ENCODE results near the gene CAMK2G.
"Not testable (repeated sequence)": the region's sequence is repeated elsewhere in the genome, so short reads cannot be mapped to it uniquely, and the experiment has no call there.

The CAMK2G gene

DNA sequence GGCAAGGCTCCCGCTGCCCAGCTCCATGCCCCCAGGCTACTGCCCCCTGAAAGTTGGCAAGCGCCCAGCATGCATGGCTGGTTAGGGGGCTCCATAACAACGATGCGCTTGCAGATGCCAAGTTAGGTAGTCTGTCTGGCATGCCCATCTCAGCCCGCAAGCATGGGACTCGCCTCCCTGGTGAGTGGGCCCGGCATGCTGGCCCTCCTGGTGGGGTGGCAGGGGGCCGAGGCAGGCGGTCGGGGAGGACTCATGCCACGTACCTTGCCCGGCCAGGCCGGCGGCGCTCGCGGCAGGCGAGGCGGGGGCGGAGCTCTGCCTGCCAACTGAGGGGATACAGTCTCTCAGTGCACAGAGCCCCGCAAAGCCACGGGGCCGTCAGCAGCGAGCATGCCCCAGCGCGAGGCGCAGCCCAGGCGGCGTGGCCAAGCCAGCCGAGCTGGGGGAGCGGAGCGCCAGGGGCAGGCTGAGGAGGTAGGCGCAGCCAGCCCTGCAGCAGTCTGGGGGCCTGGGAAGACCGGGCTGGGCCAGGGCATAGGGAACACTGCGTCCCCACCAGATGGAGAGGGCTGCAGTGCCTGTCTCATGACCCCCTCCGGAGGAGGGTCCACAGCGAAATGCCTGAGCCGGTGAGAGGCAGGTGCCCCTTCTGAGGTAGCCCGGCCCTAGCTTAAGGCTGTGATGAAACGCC, 34.9 kb downstream of the CAMK2G start:
- no peak for DNase-seq (ENCODE audit: low spot score)

DNA sequence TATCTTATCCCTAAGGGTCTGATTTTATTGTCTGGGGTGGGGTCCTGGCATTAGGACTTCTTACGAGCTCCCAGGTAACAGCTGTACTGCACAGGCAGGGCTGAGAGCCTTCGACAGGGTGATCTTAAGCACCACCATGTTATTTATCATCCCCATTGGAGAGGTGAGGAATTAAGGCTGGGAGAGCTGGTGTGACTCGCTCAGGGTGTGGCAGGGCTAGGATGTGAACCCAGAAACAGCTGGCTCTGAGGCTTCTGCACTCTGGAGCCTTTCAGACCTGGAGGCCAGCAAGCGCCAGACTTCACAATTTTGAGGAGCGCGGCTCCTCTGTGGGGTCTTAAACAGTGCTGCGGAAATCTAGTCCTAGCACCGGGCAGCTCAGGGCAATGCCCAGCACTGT, 35.5 kb downstream of the CAMK2G start:
- no peak for DNase-seq (ENCODE audit: low spot score)

DNA sequence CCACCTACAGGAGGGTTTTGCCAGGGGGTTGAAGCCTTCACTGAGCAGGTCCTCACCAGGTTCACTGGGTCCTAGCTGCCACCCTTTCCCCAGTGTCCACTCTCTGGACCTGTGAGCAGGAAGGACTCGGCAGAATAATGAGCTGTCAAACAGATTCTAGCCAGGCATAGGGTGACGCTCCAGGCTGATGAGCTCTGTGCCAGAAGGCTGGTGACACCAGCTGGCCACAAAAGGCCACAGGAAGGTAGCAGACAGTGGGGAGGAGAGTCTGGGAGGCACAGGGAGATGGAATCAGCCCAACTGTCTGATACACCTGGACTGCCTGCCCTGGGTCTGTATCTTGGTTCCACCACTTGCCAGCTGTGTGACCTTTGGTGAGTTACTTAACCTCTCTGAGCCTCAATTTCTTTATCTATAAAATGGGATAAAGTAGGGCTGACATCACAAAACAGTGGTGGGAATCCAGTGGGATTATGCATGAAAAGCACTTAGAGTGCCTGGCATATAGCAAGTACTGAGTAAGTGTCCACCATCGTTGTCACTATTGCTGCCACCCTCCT, 36.3 kb downstream of the CAMK2G start:
- DNase-seq (ENCODE audit: low spot score): no peak

DNA sequence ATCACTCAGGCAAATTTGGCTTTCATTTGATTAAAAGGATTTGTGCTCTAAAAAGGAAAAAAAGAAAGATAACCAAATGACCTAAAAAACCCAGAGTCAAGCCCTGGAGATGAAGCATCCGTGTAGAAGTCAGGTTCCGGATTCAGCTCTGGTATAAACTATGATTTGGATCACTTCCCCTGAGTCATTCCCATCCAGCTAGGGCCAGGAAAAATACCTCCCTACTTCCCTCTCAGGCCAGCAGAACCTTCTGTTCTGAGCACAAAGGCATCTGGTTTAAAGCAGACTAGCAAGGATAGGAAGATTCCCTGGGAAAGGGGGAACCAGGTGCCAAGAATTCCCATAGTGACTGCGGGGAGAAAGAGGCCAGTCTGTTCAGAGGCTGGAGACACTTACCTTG, 37.3 kb downstream of the CAMK2G start:
- no peak for DNase-seq (ENCODE audit: low spot score)

DNA sequence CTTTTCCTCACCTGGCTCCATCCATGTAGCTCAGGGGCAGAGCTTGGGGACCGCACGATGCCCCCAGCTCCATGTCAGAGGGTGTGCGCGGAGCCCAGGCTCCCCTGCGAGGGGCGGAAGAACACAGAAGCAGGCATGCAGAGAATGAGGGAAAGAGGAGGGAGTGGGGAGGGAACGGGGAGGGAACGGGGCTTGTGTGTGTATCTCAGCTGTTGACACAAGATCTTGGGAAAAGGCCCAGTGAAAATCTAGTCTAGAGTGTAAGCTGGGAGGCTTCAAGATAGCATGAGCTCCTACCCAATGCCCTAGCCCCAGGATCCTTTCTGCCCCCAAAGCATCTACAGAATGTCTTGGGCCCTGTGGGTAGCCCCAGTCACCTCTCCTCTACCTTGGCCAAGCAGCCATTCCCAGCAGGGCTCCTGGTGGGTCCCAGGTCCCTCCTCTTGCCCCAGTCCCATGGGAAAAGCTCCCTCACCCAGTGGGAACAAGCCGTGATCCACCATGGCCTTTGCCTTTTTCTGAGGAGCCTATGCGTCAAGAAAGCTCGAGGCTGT, 37.9 kb downstream of the CAMK2G start:
- no peak for DNase-seq (ENCODE audit: low spot score)

DNA sequence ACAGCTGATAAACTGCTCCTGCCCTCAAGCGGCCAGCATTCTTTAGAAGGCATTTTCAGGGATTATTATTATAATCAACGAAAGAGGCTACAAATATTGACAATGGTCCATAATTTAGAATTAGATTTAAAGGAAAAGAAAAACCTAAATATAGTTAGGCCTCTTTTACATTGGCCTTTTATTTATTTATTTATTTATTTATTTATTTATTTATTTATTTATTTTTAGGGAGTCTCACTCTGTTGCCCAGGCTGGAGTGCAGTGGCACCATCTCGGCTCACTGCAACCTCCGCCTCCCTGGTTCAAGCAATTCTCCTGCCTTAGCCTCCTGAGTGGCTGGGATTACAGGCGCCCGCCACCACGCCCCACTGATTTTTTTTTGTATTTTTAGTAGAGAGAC, 45.3 kb downstream of the CAMK2G start:
- not testable (repeated sequence) for DNase-seq (ENCODE audit: low spot score)

DNA sequence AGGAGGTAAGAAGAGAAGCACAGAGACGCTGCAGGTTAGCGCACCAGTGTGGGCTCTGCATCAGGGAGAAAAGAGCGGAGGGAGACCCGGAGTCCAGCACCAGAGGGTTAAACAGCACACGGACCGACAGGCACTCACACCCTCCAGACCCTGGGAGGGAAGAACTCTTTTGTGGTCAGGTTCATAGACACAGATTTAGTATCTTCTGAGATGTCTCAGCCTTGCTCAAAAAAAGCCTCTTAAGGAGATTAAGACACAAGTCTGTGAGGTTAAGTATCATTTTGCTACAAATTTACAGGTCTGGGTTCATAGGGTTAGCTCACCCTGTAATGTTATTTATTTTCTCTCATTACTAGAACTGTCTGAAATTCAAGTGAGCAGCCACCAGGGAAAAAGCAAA, 46.2 kb downstream of the CAMK2G start:
- no peak for DNase-seq (ENCODE audit: low spot score)

DNA sequence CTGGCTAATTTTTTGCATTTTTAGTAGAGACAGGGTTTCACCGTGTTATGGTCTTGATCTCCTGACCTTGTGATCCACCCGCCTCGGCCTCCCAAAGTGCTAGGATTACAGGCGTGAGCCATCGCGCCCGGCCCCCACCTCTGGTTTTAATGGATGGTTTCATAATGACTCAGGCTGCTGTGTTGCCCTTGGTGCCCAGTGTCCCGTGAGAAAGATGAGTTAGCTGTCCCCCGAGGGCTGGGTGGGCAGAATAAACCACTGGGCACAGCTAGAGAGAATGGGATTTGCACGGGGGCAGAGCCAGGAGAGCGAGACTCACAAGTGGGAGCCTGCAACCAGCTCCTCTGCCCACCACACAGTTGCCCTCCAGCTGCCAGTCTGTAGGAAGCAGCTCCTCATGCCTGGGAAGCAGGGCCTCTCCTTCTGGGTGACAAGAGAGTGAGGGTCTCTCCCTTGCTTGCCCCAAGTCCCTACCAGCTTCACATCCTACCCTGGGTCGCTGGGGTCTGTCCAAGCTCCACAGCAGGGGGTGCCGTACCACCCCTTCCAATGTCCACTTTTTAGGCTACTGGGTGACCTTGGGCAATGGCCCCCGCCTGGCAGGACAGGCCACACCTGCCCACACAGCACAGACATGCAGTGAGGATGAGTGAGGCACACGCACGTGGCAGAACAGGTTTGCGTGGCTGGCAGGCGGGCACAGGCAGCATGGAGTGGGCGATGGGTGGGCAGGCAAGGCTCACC, 46.8 kb downstream of the CAMK2G start:
- no peak for DNase-seq (ENCODE audit: low spot score)

DNA sequence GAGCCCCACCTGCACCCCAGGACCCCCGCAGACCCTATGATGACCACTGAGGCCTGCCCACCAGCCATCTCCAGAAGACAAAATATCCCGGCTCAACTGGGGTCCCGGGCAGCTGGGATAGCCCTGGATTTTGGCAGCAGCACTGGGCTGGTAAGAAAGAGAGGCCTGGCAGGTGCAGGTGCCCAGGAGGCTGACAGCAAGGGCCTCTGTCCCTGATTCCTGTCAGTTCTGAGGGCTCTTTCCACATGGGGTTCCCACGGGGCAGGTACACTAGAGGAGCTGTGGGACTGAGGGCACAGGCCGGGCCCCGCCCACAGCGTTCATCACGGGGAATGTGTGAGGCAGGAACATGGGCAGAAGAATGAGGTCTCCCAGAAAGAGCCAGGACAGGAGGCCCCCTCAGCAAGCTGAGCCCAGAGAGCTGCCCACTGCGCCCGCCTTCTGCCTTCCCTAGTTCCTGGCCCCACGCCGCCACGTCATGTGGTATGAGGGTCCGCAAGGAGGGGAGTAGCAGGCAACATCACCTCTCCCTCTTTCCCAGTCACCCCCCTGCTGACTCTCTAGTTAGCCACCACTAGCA, 50.1 kb downstream of the CAMK2G start:
- no peak for DNase-seq (ENCODE audit: low spot score)

DNA sequence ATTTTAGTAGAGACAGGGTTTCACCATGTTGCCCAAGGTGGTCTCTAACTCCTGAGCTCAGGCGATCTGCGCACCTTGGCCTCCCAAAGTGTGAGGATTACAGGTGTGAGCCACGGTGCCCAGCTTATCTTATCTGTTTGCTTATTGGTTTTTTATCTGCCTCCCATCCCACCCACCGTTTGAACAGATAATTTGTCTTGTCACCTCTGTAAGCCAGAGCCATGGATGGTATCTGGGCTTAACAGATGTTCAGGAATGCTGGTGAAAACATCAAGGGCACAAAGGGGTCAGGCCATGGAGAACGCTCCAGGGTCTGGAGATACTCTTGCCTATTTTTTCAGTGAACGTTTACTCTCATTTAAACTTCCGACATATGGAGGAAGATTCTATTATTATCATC, 51.0 kb downstream of the CAMK2G start:
- DNase-seq (ENCODE audit: low spot score): no peak

DNA sequence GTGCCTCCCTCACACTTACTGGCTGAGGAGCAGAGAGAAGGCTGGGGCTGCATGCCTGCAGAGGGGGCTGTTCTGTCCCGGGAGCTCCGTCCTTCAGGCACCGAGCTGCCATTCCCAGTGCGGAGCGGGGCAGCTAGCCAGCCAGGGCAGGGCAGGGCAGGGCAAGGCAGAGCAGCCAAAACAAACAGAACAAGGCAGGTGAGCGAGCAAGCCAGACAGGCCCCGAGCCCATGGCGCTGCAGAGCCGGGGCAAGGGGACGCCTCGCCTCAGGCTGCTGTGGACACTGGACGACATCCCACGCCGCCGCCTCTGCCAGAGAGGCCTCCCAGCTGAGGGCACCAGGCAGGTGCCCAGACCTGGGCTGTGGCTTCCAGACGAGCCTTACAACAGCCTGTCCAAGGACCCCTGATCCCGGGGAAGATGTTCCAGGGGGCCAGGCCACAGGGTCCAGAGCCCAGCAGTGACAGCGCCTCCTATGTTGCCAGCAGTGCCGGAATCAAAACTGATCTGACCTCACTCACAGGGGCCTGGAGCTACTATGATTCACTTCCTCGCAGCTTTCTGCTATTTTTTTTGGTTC, 54.8 kb downstream of the CAMK2G start:
- no peak for DNase-seq (ENCODE audit: low spot score)

DNA sequence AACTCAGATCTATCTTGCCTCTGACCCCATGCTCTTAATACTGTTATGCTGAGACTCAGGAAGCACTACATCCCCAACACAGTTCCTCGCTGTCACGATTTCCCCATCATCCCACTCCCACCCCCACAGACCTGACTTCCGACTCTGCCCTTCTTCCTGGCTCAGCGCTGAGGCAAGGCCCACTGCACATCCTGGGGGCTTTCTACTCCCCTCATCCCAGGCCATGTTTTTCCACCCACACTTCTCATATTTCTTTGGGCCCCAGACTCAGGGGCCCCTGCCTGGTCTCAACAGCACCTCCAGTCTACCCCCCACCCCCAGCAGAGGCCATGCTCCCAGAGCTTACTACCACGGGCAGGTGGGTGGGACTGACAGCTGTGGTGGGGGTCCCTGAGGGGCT, 55.3 kb downstream of the CAMK2G start:
- no peak for DNase-seq (ENCODE audit: low spot score)

DNA sequence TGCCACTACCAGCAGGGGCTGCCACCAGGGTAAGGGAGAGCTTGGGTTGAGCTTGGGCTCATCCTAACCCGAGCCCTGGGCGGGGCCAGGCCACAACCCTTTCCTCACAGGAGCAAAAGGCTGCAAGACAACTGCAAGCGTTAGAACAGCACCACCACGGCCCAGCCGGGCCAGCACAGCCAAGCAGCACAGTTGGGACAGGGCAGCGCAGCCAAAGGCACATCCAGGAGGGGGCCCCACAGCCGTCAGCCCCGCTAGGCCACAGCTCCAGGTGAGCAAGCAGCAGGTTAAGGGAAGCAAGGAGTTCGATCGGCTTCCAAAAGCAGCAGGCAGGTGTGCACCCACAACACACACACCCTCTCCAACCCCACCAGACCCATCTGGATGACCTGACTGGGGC, 56.0 kb downstream of the CAMK2G start:
- no peak for DNase-seq (ENCODE audit: low spot score)

DNA sequence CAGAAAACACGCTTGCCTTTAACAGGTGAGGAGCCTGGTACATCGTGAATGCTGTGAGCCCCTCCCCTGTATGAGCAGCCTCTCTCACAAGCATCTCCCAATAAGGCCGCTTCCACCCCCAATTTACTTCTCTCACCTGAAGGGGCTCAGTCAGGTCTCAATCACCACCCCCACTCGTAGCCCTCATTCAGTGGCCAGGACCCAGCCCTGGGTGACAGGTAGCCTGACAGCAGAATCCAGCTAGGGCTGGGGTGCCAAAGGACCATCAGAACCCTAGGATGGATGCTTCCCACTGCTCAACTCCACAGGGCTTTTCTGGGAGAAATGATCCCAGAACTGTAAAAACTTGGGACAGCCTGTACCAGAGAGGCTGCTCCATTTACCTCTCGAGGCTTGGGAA, 56.5 kb downstream of the CAMK2G start:
- no peak for DNase-seq (ENCODE audit: low spot score)

DNA sequence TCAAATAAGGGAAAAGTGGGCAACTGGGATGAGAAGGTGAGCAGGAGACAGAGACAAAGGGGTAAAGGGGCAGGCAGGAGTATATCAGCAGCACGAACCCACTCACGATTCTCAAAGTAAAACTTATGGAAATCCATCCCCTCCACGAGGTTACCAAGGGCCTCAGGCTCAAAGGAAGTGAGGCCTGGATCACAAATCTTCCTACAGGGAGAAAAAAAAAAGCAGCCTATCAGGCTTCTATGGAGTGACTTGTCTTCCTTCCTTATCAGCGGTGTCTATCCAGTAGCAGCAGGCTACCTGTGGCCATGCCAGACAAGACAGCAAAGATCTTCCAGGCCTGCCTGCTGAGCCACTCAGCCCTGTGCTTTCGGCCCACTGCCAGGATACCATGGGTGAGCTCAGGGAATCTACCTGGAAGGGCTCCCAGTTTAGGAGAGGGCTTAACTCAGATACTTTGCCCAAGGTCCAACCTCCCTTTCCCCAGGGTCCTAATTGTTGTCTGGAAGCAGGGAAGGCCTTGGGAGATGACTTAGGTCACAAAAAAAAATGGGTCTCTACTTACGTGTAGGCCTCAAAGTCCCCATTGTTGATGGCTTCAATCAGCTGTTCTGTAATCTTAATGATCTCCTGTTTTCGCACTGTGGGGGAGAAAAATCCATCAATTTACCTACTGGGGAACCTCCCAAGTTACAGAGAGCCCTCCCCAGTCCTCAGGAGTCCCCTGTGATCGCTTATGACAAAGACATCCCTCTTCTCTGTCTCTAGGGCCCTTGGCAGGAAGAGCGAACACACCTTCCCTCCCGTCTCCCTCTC, 57.2 kb downstream of the CAMK2G start:
- DNase-seq (ENCODE audit: low spot score): no peak

DNA sequence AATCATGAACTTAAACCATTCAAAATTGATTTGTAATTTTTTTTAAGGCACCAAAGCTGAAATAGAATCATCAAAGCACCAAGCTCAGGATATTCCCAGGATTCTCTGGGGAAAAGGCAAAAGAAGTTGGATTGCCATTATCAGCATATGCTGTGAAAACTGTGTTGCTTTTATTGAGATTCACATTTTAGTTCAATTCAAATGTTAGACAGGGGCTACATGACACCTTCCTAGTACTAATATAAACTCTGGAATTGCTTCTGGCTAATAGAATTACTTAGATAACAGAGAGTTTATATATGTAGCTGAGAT, 58.7 kb downstream of the CAMK2G start:
- no peak for DNase-seq (ENCODE audit: low spot score)

DNA sequence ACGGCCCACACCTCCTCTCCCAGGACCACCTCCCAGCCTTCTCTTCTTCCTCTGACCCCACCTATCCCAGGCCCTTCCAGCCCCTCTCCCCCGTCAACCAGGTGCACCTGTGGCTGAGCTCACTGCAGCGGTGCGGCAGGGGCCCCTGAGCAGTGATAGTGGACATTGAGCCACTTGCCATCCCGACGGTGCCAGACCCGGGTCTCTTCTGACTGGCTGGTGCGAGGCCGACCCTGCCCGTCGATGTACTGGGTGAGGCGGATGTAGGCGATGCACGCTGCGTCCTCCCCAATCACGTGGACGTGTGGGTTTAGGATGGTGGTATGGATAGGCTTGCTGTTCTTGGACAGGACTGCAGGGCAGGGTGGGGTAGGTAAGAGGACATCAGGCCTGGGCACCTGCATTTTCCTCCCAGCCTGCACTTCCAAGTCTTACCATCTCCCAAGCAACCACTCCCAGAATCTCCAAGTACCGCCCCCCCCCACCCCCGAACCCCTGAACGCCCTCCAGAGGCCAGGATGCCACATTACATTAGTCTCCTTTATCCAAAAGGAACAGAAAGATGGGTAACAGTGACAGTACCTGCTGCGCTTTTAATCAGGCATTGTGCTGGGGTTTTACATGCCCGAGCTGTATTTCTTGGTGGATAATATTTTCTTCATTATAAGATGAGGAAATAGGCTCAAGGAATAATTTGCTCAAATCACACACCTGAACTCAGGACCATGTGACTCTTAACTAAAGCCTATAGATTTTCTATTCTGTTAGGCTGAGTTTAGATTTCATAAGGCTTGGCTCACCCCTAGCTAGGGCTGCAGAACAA, 59.2 kb downstream of the CAMK2G start:
- DNase-seq (ENCODE audit: low spot score): no peak

DNA sequence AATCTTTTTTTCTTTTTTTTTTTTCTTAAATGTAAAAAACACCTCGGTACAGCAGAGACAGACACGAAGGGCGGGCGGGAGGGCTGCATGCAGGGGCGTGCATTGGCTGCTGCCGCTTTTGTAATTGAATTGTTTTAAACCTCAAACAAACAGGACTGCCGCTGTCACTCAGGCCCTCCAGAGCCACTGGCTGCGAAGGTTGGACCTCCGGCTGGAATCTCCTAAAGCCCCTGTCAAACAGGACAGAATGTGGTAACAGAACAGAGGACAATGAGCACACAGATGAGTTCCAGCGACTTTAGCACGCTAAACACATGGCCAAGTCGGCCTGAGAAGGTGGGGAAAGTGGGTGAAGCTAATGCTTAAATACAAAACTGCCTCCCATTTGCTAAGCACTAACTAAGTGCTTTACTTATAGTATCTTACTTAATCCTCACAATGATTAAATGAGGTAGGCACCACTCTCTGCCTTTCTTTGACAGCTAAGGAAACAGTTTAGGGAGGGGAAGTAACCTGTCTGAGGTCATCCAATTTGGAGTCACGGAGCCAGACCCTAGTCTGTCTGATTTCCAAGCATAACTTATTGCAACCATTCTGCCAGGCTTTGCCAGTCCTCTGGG, 60.0 kb downstream of the CAMK2G start:
- DNase-seq (ENCODE audit: low spot score): no peak

DNA sequence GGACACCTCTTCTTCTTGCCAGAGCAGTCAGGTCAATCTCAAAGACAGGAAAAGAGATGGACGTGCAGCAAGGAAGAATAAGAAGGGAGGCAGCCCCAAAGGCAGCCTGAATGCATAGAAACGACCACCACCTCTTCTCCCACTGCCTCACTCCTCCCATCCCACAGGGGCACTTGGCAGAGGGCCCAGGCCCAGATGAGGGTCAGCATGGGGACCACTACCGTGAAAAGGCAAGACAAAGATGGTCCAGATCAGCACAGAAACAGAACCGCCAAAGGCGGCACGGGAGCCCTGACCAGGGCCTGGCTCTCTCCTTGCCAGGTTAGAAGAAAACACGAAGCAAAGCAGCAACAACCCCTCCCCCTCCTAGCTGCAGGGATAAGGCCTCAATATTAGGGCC, 61.0 kb downstream of the CAMK2G start:
- no peak for DNase-seq (ENCODE audit: low spot score)

DNA sequence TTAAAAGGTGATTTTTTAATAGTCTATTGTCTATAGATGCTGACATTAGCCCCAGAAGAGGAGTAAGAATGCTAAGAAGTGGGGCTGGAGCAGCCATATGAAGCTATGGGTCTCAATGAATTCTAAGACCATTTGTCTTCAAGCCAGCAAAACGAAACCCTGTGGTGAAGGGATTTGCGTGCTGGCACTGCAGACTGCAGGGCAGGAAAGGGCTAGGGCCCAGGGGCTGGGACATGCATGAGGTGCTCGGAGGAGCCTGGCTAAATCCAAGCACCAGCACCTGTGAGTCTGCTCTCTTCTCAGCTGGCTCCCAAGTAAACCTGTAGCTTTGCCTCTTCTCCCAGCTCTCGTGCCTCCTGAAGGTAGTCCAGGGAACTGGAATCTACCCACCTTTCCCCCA, 61.7 kb downstream of the CAMK2G start:
- DNase-seq (ENCODE audit: low spot score): no peak
